BJ (cell line): ENCODE measurements around the gene CDK5RAP3. TPM values are rescaled to one million over a fixed set of nuclear protein-coding genes. Genes with fewer than 3 reads are reported as not detected.
"Not testable (repeated sequence)": the region's sequence is repeated elsewhere in the genome, so short reads cannot be mapped to it uniquely, and the experiment has no call there.

ENCODE experiments used
- CTCF ChIA-PET: fragments of 350-600 bp; formaldehyde crosslinking; extraction: SDS; loops from one replicate; lab custom pipeline; 2021; ENCODE audit warnings: antibody characterized with exemption, inconsistent platforms; lab: Yijun Ruan, JAX
- POLR2A ChIA-PET: fragments of 300-600 bp; sonication (Branson Sonifier 250); formaldehyde crosslinking; extraction: SDS; loops from one replicate; lab custom pipeline; 2021; ENCODE audit warnings: antibody characterized with exemption; lab: Charles Lee
- DNase-seq: peaks from one replicate; pipeline ENCODE4 v3.0.0-alpha.2; 2011; ENCODE audit warnings: low read depth
- H3K27me3 ChIP-seq: 2 replicates; pipeline ENCODE4 v1.6.0; 2011; ENCODE audit warnings: low read length; ENCODE audit not compliant: control insufficient read depth, insufficient read depth
- H3K36me3 ChIP-seq: 2 replicates; pipeline ENCODE4 v1.5.1; 2011; ENCODE audit warnings: low read length; ENCODE audit not compliant: control insufficient read depth, insufficient read depth
- H3K4me3 ChIP-seq: 2 replicates; pipeline ENCODE4 v1.5.1; 2011; ENCODE audit warnings: low read depth, mild to moderate bottlenecking, control low read depth, low read length
- polyA plus RNA-seq: library from polyadenylated mRNA; depleted of rRNA; stranded (reverse); fragments of >200 nt; gene quantifications from 2 replicates; pipeline ENCODE4 v1.2.3, GENCODE V29; 2011
- TF ChIP-seq, protein P1 (sequence below): IDR thresholded peaks from 2 replicates; pipeline ENCODE4 v1.5.1; 2011; ENCODE audit warnings: low read depth, mild to moderate bottlenecking, control low read depth, inconsistent platforms, low read length, moderate library complexity; ENCODE audit not compliant: insufficient read depth

The CDK5RAP3 gene
- polyA plus RNA-seq, 1 experiment, result 98.1 TPM

DNA sequence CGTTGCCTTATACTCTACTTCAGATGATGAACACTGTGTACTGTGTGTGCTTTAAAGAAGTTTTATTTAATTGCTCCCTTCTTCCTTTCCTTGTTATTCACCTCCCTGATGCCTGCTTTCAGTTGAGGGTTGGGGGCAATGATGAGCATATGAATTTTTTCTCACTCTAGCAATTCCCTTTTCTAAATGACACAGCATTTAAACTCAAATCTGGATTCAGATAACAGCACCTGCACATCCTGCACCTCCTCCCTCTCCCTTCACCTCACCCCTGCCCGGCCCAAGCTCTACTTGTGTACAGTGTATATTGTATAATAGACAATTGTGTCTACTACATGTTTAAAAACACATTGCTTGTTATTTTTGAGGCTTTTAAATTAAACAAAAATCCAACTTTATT, 42.5 kb upstream of the CDK5RAP3 start:
- Histone ChIP-seq H3K4me3 (no peak overlapping the region), H3K36me3 (peaks cover 13% of the 10 kb centered on the region), H3K27me3 (no peaks in the 10 kb centered on the region)
- TF ChIP-seq, protein P1, sequence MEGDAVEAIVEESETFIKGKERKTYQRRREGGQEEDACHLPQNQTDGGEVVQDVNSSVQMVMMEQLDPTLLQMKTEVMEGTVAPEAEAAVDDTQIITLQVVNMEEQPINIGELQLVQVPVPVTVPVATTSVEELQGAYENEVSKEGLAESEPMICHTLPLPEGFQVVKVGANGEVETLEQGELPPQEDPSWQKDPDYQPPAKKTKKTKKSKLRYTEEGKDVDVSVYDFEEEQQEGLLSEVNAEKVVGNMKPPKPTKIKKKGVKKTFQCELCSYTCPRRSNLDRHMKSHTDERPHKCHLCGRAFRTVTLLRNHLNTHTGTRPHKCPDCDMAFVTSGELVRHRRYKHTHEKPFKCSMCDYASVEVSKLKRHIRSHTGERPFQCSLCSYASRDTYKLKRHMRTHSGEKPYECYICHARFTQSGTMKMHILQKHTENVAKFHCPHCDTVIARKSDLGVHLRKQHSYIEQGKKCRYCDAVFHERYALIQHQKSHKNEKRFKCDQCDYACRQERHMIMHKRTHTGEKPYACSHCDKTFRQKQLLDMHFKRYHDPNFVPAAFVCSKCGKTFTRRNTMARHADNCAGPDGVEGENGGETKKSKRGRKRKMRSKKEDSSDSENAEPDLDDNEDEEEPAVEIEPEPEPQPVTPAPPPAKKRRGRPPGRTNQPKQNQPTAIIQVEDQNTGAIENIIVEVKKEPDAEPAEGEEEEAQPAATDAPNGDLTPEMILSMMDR, result no peak
- ChIA-PET POLR2A (no interaction called here), CTCF (interaction anchor here (1.0 to 3.6 kb wide), 4 partner anchors 18 to 33 kb away, joined by 3 to 16 read pairs (median 4); no protein-coding TSS in a partner anchor)
- no peak for DNase-seq

DNA sequence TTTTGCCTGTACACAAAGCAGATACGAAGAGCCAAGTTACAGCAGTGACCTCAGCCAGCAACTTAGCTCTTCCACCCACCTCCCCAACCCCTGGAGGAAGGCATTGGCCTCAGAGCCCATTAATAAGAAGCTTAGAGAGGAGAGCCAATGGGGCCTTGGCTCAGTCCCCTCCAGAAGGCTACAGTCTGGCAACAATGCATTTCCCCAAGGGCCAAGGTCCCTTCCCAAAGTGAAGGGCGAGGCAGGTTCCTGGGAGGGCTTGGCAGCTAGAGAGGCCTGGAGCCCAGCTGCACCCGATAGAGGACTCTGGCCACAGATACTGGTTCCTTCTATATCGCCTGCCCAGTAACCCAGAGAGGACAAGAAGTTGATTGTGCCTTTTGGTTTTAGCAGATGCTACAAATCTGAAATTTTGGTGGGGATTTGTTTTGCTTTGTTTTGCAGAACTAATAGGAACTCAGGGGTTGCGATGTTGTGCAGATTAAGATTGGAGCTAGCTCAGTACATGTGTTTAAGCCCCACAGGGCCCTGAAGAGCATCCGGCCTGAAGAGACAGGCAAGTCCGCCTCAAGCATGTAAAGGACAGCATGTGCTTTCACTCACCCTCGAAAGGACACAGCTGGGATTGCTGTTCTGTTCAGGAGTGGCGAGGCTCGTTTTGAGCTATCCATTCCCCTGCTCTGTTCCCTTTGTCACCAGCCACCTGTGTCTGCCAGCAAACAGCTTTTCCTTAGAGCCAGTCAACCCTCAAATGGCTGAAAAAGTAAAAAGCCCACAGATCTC, 41.5 kb upstream of the CDK5RAP3 start:
- CTCF ChIA-PET, result interaction anchor here (1.0 to 3.6 kb wide), 5 partner anchors 11 to 43 kb away, joined by 3 to 16 read pairs (median 4); no protein-coding TSS in a partner anchor
- no peak for DNase-seq
- Histone ChIP-seq H3K27me3 (no peaks in the 10 kb centered on the region), H3K4me3 (no peak overlapping the region), H3K36me3 (peaks cover 12% of the 10 kb centered on the region)
- POLR2A ChIA-PET, result no interaction called here
- TF ChIP-seq, protein P1, result no peak

DNA sequence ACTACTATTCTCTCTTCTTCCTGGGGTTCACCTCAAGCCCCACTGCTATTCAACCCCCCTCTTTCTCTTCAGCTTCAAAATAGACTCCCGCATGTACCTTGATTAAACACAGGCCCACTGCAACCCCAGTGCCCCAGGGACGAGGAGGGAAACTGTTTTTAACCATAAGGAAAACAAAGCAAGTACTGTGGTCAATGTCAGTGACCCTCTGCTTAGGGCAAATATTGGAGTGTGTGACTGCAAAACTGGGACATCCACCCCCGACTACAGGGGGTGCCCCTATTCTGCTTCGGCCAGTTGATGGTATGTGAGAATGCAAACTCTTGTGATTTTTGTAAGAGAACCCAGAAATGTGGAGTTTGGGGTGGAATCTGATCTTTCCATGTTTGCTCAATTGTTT, 39.1 kb upstream of the CDK5RAP3 start:
- ChIA-PET POLR2A (interaction anchor here (0.7 kb wide), 1 partner anchor 37 kb away, joined by 3 read pairs; no protein-coding TSS in a partner anchor), CTCF (interaction anchor here (3.6 kb wide), 1 partner anchor 17 kb away, joined by 16 read pairs; no protein-coding TSS in a partner anchor)
- Histone ChIP-seq H3K4me3 (no peak overlapping the region), H3K36me3 (peaks cover 6% of the 10 kb centered on the region), H3K27me3 (no peaks in the 10 kb centered on the region)
- TF ChIP-seq, protein P1, result no peak
- no peak for DNase-seq

DNA sequence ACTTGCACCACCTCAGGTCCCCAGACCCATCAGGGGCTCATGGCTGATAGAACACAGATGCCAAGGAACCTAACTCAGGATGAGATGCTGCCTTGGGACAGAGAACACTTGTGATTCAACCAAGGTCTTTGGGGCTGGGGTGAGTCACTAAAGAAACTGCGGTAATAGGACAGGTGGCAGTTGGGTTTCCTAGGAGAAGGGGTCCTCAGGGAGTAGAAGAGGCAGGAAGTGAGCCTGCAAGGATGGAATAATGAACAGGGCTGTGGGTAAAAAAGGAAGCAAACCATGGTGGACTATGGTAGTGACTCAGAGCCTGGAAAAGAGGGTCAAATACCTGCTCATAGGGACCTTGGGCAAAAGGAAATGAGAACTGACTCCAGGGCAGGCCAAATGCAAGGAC, 36.1 kb upstream of the CDK5RAP3 start:
- CTCF ChIA-PET, result interaction anchor here (0.9 to 7.8 kb wide), 2 partner anchors 14 to 45 kb away, joined by 4 to 58 read pairs; no protein-coding TSS in a partner anchor
- no peak for DNase-seq
- POLR2A ChIA-PET, result no interaction called here
- H3K36me3 ChIP-seq, result peaks cover 1% of the 10 kb centered on the region; the same call in 1 of the 2 replicates
- TF ChIP-seq, protein P1, result no peak
- no peak overlapping the region for H3K4me3 ChIP-seq
- no peaks in the 10 kb centered on the region for H3K27me3 ChIP-seq

DNA sequence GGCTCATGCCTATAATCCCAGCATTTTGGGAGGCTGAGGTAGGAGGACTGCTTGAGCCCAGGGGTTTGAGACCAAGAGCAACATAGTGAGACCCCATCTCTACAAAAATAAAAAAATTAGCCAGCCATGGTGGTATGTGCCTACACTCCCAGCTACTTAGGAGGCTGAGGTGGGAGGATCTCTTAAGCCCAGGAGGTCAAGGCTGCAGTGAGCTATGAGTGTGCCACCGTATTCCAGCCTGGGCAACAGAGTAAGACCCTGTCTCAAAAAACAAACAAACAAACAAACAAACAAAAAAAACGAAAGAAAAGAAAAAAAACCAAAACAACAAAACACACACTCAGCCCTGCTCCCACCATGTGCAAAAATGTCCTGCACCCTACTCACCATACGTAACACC, 35.4 kb upstream of the CDK5RAP3 start:
- DNase-seq, H3K27me3 ChIP-seq, H3K36me3 ChIP-seq, H3K4me3 ChIP-seq: not testable (repeated sequence)
- CTCF ChIA-PET, result interaction anchor here (0.9 to 7.8 kb wide), 3 partner anchors 14 to 45 kb away, joined by 3 to 58 read pairs (median 4); partner anchors contain the start of gene CDK5RAP3
- POLR2A ChIA-PET, result interaction anchor here (1.0 kb wide), 1 partner anchor 35 kb away, joined by 5 read pairs; the partner anchor contains the start of gene CDK5RAP3
